Adrenal gland (tissue), 5 donors: ENCODE measurements around the gene HIVEP3.

ENCODE experiments used
- POLR2A ChIP-seq, 2 donors: fragments of 450-650 bp; IDR thresholded peaks; one replicate each; pipeline ENCODE4 v1.6.1; 2017; ENCODE audit warnings: antibody characterized with exemption in 2 of 2, mild to moderate bottlenecking in 2 of 2, moderate library complexity in 1 of 2
- TF ChIP-seq, protein P1 (sequence below), 6 experiments: fragments of 450-650 bp in 4 of 6; fragments of 200-600 bp in 2 of 6; sonication (generic) in 1 of 6; IDR thresholded peaks; 1 replicate in 5 of 6; 2 replicates in 1 of 6; pipeline versions ENCODE4 v1.5.1 to v1.8.0; 2016 to 2021; ENCODE audit warnings: antibody characterized with exemption in 6 of 6, mild to moderate bottlenecking in 2 of 6, moderate library complexity in 1 of 6
- donor health status: DM: no; HTN: no; CAD: no.

DNA sequence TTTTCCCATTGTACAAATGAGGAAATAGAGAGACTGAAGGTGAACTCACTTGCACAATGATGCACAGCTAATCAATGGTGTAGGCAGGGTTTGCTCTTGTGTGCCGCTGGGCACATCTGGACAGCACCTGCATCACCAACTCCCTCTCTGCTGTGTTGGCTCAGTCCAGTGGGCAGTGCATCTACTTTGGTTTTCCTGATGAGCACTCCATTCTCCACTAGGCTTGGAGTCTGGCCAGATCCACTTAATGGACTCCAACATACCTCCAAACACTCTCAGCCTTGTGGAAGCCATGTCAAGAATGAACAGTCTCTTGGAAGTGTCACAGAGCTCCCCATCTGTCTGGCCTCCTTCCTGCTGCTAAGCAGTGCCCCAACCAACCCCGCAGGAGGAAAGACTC, 152.2 kb downstream of the HIVEP3 start:
- TF ChIP-seq, protein P1, sequence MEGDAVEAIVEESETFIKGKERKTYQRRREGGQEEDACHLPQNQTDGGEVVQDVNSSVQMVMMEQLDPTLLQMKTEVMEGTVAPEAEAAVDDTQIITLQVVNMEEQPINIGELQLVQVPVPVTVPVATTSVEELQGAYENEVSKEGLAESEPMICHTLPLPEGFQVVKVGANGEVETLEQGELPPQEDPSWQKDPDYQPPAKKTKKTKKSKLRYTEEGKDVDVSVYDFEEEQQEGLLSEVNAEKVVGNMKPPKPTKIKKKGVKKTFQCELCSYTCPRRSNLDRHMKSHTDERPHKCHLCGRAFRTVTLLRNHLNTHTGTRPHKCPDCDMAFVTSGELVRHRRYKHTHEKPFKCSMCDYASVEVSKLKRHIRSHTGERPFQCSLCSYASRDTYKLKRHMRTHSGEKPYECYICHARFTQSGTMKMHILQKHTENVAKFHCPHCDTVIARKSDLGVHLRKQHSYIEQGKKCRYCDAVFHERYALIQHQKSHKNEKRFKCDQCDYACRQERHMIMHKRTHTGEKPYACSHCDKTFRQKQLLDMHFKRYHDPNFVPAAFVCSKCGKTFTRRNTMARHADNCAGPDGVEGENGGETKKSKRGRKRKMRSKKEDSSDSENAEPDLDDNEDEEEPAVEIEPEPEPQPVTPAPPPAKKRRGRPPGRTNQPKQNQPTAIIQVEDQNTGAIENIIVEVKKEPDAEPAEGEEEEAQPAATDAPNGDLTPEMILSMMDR (IDR thresholded peaks at IDR 0.05) = no peak
- no peak for TF ChIP-seq POLR2A (IDR thresholded peaks at IDR 0.05)
